CD4-positive, alpha-beta T cell treated with Interferon gamma for 1 hour (primary cell): ENCODE results near the gene RPS6KC1.
"Not testable (repeated sequence)": the region's sequence is repeated elsewhere in the genome, so short reads cannot be mapped to it uniquely, and the experiment has no call there.

Experiments
- DNase-seq: peaks from one replicate; pipeline ENCODE4 v3.0.0-alpha.2; 2020

The RPS6KC1 gene

DNA sequence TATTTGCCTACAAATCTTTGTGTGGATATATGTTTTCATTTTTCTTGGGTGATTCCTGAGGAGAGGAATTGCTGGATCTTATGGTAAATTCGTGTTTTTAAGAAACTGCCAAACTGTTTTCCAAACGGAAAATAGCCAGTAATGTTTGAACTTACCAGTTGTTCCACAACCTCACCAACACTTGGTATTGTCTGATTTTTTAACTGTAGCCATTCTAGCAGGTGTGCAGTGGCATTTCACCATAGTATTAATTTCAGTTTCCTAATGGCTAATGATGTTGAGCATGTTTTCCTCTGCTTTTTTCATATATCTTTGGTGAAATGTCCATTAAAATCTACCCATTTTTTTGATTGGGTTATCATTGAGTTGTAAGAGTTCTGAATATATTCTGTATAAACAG is 56.6 kb downstream of the RPS6KC1 start:
- no peak for DNase-seq

- DNase-seq, result no peak
Observed at GRCh38 chr1:213110349-213111300, 59.6 kb downstream of the RPS6KC1 start.

- no peak for DNase-seq
Observed at GRCh38 chr1:213111502-213111901, 60.5 kb downstream of the RPS6KC1 start.

DNA sequence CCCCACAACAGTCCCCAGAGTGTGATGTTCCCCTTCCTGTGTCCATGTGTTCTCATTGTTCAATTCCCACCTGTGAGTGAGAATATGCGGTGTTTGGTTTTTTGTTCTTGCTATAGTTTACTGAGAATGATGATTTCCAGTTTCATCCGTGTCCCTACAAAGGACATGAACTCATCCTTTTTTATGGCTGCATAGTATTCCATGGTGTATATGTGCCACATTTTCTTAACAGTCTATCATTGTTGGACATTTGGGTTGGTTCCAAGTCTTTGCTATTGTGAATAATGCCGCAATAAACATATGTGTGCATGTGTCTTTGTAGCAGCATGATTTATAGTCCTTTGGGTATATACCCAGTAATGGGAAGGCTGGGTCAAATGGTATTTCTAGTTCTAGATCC is 61.7 kb downstream of the RPS6KC1 start:
- not testable (repeated sequence) for DNase-seq

DNA sequence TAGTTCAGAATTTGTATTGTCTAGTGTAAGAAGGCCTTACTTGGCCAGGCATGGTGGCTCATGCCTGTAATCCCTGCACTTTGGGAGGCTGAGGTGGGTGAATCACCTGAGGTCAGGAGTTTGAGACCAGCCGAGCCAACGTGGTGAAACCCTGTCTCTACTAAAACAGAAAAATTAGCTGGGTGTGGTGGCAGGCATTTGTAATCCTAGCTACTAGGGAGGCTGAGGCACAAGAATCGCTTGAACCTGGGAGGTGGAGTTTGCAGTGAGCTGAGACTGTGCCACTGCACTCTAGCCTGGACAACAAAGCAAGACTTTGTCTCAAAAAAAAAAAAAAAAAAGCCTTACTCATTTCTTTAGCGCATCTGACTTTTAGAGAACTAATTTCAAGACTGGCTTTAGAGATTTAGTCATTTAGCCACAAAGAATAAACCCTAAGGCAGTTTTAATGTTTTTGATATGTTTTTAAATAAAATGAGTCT is 66.7 kb downstream of the RPS6KC1 start:
- DNase-seq, result not testable (repeated sequence)

DNA sequence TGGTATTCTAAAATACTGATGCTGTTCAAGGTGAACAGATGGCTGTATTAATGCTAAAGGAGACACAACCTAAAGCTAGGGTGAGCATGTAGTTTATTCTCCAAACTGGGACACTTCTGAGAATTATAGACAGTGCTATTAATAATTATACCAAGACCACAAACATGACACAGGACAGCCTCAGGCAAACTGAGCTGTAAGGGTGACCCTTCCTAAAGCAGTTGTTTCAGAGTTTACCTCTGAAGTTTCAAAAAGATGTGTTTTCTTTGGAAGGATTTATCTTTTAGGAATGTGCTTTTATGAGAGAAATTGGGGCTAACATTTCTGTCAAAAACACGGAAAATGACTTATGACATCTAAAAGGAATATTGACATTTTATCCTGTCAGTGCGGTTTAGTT is 68.8 kb downstream of the RPS6KC1 start:
- no peak for DNase-seq

DNA sequence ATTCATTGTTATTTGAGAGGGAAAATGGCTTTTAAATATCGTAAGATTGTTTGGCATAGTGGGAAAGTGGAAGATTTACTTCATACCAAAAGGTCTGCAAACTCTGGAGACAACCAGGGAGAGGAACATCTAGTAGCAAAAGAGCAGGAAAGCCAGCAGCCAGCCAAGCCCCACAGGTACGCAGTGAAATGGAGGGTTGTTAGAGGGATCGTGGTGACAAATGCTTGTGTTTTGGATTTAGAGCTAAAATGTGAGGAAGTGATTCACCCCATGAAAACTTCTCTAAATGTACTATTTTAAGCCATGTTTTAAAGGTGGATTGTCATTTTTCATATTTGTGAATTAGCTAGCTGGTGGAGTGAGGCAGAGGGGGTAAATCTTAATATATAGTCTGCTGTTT is 69.3 kb downstream of the RPS6KC1 start:
- DNase-seq, result no peak

- DNase-seq, result no peak
Observed at GRCh38 chr1:213120961-213121360, 69.9 kb downstream of the RPS6KC1 start.

DNA sequence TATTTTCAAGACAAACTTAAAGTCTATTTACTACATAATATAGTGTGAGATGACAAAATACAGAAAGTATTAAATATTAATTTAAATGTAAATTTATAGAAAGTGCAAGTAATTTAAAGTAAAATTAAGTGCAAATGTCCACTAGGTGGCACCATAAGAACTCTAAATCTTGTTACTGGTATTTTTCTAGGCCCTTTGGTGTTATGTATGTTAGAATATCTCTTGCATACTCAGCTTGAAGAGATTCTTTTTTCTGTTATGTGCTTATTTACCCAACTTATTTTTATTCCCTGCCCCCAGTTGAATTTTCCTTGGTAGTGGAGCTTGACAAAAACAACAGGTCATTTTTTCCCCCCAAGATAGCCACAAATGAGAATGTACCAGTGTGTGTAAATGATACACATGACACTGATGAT is 71.5 kb downstream of the RPS6KC1 start:
- no peak for DNase-seq

DNA sequence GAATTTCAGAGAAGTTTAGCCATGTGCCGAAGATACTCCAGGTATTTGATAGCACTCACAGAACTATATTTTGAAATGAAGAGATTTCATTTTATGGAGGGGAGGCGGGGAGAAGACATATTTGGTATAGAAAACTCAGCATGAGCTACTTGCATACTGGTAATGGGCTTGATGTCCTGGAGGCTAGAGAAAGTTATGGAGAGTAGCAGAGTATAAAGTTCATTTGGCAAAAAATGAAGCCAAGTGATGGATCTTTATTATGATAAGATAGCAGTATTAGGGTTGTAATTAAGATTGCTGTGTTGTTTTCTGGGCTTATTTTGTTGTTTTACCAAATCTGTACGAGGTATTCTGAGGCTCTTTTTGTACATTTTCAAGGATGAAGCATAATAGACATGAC is 72.0 kb downstream of the RPS6KC1 start:
- no peak for DNase-seq

GRCh38 chr1:213123536-213123935 is 72.5 kb downstream of the RPS6KC1 start:
- DNase-seq, result no peak

GRCh38 chr1:213124590-213124989 is 73.5 kb downstream of the RPS6KC1 start:
- DNase-seq, result no peak

- no peak for DNase-seq
Observed at GRCh38 chr1:213125643-213126042, 74.6 kb downstream of the RPS6KC1 start.

DNA sequence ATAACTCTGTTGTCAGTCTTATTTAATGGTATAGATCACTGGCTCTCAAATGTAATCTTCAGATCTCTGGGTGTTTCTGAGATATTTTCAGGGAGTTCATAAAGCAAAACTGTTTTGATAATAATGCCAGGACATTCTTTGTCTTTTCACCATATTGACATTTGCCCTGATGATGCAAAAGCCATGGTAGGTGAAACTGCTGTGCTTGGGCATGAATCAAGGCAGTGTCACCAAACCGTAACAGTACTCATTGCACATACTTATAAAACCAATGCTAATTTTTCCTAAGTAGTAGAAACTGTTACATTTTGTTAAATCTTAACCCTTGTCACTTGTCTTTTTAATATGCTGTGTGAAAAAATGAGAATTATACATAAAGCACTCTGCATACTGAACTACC is 76.0 kb downstream of the RPS6KC1 start:
- no peak for DNase-seq

DNA sequence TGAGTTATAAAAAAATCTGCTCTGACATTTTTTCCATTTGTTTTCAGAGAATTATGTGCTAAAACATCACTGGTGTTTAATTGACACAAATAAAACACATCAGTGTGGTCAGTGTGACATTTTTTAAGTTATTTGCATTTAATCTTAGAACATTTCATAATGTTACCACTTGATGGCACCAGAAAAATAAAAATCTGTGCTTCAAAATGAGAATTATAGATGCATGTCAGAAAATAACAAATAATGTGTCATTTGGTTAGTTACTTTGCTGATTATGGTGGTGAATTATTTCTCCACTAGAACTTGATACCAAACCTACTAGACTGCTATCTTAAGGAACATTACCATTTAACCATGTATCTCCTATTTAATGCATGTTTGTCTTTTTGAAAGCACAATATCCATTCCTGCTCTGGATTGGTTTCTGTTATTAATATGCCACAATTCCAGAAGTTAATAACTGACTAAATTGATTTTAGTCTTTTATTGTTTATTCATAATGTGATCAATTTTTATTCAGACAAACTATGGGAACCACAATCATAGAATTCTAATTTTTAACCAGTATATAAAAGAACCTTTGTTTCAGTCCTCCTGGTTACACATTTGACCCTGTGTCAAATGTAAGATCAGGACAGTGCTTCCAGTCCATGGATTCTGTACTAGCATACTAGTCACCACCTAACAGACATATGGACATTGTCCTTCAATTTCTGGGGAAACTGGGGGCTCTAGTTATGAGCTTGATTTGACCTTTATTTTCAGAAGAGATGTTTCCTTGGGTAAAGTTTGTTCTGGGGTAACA is 81.0 kb downstream of the RPS6KC1 start:
- DNase-seq, result no peak

DNA sequence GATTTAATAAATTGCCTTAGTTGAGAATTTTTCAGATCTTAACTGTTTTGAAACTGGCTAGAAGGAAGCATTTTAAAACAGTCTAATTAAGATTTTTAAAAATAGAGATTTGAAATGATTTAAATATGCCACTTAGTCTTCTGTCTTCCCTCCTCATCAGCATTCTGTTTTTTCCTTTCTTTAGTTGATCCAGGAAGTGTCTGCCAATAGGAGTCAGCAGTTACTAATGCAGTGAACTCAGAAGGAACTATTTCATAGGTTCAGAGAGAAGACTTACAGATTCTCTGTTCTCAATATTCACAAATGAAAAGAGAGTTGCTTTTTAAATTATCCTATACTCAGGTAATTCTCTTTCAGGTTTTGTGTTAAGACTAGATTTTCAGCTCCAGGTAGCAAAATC is 84.5 kb downstream of the RPS6KC1 start:
- DNase-seq, result no peak

DNA sequence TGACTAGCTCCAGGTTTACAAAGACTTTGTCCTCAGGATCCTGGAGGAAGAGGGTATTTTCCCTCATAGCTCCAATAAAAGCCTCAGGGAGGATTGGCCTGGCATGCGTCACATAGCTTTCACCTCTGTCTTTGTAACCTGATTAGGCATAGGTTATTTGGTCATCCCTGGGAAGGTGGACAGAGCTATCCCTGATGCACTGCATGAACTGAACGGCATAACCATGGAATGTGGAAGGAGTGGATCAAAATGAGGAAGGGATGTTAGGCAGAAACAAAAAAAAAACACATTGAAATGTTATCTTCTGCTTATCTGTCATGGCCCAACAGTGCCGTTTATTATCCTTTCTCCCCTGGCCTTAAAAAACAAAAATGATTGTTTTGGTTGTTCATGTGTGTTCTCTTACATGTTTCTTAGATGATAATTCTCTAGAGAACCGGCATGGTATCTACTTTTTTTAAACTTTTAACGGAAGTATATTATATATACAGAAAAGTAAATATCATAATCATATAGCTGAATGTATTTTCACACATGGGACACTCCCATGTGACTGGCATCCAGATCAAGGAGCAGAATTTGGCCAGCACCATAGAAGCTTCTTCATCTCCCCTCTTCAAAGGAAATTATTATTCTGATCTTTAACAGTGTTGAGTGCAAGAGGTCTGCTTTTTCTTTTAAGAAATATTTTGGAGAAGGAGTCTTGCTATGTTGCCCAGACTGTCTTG is 85.3 kb downstream of the RPS6KC1 start:
- DNase-seq, result no peak

DNA sequence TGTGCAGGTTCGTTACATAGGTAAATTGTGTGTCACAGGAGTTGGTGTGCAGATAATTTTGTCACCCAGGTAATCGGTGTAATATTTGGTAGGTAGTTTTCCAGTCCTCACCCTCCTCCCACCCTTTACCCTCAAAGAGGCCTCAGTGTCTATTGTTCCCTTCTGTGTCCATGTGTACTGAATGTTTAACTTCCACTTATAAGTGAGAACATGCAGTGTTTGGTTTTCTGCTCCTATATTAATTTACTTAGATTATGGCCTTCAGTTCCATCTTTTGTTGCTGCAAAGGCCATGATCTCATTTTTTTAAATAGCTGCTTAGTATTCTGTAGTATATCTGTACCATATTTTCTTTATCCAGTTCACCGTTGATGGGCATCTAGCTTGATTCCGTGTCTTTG is 87.3 kb downstream of the RPS6KC1 start:
- DNase-seq, result no peak

GRCh38 chr1:213138892-213139291 is 87.9 kb downstream of the RPS6KC1 start:
- DNase-seq, result no peak

- DNase-seq, result no peak
Observed at GRCh38 chr1:213148905-213149304, 97.9 kb downstream of the RPS6KC1 start.

DNA sequence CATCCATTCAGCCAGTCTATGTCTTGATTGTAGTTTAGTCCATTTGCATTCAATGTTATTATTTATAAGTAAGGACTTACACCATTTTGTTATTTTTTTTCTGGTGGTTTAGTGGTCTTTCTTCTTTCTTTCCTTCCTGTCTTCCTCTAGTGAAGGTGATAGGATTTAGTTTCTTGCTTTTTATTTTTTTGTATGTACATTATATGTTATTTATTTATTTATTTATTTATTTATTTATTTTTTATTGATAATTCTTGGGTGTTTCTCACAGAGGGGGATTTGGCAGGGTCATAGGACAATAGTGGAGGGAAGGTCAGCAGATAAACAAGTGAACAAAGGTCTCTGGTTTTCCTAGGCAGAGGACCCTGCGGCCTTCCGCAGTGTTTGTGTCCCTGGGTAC is 99.0 kb downstream of the RPS6KC1 start:
- not testable (repeated sequence) for DNase-seq

DNA sequence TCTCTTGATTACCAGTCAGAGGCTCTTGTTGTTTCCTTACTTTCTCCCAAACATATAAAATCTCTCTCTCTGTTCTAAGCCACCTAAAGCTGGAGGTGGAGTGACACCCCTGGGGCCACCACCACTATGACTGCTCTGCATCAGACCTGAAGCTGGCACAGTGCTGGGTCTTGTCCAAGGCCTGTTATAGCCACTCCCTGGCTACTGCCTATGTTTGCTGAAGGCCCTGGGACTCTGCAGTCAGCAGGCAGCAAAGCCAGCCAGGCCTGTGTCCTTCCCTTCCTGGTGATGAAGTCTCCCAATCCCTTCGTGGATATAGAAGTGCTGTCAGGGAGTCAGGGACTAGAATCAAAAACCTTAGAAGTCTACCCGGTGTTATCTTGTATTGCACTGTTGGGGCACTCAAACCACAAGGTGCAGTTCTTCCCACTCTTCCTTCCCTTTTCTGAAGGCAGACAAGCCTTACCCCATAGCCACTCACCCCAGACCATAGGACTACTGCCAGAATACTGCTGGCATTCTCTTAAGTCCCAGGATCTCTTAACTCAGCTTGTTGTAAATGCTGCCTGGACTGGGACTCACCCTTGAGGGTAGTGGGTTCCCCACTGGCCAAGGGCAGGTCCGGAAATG is 103.1 kb downstream of the RPS6KC1 start:
- DNase-seq, result no peak

DNA sequence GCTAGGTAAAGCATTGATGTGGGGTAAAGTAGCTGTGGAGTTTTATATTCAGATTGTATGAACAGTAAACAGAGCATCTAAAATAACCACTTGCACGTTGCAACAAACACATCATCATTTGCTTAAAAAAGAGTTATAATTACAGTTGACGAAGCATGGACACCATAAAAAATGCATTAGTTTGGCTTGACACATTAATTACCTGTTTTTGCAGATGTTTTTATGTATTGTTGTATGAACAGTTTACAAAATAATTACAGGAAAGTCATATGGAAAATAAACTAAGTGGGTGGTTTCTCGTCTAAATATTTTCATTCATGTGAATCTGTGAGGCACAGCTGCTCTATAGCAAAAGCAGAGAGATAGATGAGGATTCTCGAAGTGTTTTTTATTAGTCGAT is 108.3 kb downstream of the RPS6KC1 start:
- no peak for DNase-seq
